GM19351 (cell line): ENCODE data around the gene ADH1A.
"Not testable (repeated sequence)": the region's sequence is repeated elsewhere in the genome, so short reads cannot be mapped to it uniquely, and the experiment has no call there.

ENCODE experiments used
- ATAC-seq: cut with Tn5 transposase; IDR thresholded peaks from one replicate; pipeline ENCODE4 v1.9.1; 2021; ENCODE audit warnings: mild to moderate bottlenecking, moderate library complexity; ENCODE audit not compliant: unreplicated experiment

Gene ADH1A

DNA sequence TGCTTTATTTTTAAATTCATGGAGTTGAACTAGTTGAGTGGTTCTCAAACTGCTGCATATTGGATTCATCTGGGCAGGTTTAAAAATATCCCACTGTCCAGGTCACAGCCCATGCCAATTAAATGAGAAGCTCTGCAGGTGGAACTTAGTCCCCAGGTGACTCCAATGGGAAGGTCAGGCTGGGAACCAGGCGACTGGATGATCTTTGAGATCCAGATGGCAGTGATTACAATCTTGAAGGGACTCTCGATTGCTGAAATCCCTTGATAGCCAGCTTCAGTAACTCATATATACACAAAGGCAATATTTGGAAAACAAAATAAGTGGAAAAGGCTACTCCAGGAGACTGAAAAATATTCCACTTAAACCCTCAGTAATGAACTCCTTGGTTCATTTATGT is 8.1 kb downstream of the ADH1A start:
- ATAC-seq: no peak

DNA sequence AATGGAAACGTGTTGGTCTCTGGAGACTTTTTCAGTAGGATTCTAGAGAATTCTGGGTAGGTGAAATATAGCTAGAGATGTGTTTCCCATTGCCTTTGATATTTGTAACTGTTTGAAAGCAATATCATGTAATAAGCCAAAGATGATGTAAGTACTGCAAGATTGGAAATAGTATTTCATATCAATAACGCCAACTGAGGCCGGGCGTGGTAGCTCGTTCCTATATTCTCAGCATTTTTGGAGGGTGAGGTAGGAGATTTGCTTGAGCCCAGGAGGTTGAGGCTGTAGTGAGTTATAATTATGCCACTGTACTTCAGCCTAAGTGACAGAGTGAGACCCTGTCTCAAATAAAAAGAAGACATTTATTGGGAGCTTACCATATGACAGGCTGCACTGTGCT is 9.5 kb downstream of the ADH1A start:
- ATAC-seq: no peak

DNA sequence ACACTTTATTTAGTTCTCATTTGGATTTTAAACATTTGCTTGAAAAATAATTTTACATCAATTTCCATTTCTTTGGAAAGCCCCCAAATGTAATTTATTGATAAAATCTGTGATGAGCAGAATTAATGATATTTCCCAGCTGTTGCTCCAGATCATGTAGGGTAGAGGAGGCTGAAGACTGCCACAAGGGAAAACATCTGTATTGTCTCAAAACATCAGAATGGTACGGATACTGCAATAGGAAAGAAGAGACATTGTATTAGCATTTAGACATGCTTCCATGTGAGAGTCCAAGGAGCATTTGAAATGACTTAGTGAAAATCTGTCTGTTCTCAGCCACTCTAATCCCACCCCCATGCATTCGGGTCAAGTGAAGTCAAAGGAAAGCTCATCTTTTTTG is 14.4 kb downstream of the ADH1A start:
- ATAC-seq: no peak

DNA sequence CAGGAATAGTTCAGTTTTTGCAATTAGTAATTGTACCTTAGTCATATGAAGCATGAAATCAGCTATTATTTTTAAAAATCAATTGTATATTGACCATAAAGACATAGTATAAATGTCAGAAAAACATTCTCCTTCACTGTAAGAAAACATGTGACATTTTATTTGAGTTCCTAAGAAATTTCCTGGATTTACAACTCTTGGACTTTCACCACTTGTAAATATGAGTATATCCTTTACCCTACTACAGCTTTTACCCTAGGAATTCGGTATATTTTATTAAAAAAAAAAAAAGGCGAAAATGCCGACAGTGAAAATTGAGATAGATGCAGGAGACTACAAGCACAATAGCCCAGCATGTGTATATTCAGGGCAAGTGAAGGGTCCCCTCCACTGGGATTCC is 14.9 kb downstream of the ADH1A start:
- ATAC-seq: no peak

DNA sequence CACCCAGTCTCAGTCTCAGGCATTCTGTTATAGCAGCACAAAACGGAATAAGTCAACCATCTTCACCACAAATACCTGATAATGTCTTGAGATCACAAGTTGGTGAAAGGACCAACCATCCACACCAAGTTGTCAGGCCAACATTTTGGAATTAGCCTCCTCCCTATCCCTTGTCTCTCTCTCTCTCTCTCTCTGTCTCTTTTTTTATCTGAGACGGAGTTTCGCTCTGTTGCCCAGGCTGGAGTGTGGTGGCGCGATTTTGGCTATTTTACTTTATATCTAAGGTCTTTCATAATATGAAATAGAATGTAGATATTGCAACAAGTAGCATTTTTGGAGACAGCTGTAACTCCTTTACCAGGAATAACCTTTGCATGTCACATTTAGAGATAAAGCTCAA is 15.7 kb downstream of the ADH1A start:
- ATAC-seq: no peak

DNA sequence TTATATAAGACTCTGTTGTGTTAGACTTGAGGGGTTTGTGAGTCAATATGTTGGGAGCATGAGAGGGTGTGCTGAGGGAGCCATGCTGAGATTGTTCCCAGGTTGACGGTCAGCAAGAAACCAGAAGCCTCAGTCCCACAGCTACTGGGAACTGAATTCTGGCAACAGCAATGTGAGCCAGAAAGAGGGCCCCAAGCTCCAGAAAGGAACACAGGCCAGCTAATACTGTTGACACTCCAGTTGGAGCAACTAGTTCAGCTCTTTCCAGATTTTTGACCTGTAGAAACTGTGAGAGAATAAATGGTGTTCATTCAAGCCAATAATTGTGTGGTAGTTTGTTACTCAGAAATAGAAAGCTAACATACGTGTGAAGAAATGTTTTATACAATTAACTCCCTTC is 17.1 kb downstream of the ADH1A start:
- no peak for ATAC-seq

DNA sequence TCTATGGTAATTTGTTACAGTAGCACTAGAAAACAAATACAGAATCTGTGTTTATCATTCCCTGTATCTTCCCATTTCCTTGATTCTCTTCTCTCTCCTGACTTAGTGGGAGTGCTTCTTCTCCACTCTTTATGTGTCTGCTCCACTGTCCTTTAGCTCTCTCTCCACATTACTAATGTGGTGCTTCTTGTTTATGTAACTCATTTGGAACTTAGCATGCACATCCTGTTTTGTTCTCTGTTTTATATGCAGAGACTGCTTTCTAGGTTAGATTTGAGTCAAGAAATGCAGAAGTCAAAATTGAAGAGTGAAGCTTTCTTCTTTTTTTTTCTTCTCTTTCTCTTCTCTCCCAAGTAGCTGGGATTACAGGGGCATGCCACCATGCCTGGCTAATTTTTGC is 25.9 kb downstream of the ADH1A start:
- ATAC-seq: no peak

DNA sequence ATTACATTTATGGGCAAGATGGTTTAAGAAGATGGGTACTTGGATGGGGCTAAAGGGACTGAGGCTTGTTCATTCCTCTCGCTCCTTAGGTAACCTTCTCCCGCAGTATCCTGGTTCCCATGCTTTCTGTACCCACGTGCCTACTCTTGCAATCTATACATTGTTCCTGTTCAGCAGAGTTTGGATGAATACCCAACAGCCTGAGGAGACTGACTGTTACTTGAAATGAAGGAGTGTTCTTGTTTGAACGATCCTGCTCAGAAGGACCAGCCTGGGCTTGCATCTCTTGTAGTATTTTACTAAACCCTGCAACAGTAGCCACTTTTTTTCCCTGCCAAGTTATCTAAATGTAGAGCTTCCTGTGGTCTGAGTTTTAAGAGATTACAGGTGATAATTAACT is 38.0 kb downstream of the ADH1A start:
- no peak for ATAC-seq

DNA sequence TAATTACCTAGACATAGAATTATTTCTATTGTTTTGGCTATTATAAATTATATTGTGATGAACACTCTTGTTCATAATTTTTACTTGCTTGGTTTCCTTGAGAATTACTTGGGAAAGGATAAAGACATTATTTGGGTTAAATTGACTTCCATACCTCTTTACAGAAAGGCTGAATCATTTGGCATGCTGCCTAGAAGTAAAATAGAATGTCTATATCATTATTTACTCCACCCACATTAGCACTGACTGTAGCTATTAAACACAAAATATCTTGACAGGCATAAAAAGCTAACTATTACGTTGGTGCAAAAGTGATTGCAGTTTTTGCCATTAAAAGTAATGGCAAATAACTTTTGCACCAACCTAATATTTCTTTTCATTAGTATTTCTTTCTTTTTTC is 42.1 kb downstream of the ADH1A start:
- no peak for ATAC-seq

DNA sequence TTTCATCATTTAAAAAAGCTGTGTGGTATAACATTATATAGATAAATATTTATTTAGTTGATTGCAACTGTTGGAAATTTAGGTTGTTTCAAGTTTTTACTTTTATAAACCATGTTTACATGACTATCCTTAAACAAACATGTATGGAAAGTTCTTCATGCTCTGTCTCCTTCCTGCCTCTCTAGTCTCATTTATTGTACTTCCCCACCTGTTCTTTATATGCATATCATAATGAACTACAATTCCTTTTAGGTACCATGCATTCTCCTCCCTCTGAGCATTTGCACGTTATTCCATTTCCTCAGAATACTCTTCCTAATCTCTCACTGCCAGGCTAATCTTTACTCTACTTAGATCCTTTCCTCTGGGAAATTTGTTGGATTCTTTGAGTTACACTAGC is 54.8 kb downstream of the ADH1A start:
- ATAC-seq: no peak

DNA sequence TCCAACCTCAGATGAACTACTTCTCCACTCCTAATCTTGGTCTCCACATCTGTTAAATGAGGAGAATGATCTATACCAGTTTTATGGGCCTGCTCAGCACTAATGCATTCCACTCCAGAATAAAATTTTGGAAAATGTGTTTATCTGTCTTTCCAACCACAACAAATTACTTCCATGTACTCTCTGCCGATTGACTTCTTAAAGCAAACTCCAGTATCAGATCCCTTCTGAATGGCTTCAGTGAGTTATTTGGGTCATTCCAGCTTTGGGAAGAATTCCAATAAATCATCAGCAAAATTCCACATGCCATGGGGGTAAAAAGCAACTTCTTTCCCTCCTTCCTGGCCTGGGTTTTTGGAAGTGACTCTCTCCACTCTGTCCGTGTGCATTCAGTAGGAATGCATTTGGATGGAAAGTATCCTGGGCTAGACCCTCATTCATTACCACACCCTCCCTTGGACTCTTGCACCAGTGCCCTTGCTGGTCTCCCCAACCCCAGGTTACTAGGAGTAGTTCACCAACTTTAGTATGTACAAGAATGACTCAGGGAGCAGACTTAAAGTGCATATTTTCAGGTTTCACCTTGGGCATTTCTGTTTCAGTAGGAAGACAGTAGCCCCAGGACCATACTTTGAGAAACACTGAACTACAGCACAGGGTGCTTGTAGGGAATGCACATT is 56.3 kb downstream of the ADH1A start:
- ATAC-seq: no peak

DNA sequence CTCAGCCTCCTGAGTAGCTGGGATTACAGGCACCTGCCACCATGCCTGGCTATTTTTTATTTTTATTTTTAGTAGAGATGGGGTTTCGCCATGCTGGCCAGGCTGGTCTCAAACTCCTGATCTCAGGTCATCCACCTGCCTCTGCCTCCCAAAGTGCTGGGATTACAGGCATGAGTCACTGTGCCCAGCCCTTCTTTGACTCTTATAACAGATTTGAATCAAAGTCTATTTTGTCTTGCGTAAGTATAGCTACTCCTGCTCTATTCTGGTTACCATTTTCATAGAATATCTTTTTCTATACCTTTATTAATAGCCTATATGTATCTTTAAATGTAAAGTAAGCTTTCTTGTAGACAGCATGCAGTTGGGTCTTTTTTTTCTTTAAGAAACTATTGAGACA is 57.4 kb downstream of the ADH1A start:
- not testable (repeated sequence) for ATAC-seq

DNA sequence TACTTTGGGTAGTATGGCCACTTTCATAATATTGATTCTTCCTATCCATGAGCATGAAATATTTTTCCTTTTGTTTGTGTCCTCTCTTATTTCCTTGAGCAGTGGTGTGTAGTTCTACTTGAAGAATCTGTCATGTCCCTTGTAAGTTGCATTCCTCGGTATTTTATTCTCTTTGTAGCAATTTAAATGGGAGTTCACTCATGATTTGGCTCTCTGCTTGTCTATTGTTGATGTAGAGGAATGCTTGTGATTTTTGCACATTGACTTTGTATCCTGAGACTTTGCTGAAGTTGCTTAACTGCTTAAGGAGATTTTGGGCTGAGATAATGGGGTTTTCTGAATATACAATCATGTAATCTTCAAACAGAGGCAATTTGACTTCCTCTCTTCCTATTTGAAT is 62.1 kb downstream of the ADH1A start:
- ATAC-seq: not testable (repeated sequence)

DNA sequence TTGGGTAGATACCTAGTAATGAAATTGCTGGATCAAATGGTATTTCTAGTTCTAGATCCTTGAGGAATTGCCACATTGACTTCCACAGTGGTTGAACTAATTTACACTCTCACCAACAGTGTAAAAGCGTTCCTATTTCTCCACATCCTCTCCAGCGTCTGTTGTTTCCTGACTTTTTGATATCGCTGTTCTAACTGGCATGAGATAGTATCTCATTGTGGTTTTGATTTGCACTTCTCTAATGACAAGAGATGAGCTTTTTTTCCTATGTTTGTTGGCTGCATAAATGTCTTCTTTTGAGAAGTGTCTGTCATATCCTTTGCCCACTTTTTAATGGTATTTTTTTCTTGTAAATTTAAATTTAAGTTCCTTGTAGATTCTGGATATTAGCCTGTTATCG is 63.1 kb downstream of the ADH1A start:
- not testable (repeated sequence) for ATAC-seq
